ENCODE data around the gene RREB1.

- no peak for TF ChIP-seq POLR2A (IDR thresholded peaks at IDR 0.05)
- TF ChIP-seq CTCF (IDR thresholded peaks at IDR 0.05): no peak
Observed at GRCh38 chr6:7144872-7145584, 37.3 kb downstream of the RREB1 start.

All from lower leg skin (tissue), 3 donors.